Neural crest cell (in vitro differentiated cells): ENCODE measurements around the gene UNC13B. TPM values are rescaled to one million over a fixed set of nuclear protein-coding genes. Genes with fewer than 3 reads are reported as not detected.
"Not testable (repeated sequence)": the region's sequence is repeated elsewhere in the genome, so short reads cannot be mapped to it uniquely, and the experiment has no call there.

Experiments used
- DNase-seq: peaks from one replicate; pipeline ENCODE4 v3.0.0; 2021; ENCODE audit warnings: low read depth, mixed read lengths, low spot score
- H3K27ac Mint-ChIP-seq: one replicate; pipeline ENCODE4 v1.8.0; 2021; ENCODE audit warnings: mild to moderate bottlenecking, mixed read lengths; ENCODE audit not compliant: unreplicated experiment
- H3K27me3 Mint-ChIP-seq: 2 replicates; pipeline ENCODE4 v1.8.0; 2021; ENCODE audit warnings: low read depth, mild to moderate bottlenecking, mixed read lengths
- H3K36me3 Mint-ChIP-seq: 2 replicates; pipeline ENCODE4 v1.8.0; 2021; ENCODE audit warnings: low read depth, mild to moderate bottlenecking, mixed read lengths
- H3K4me1 Mint-ChIP-seq: 2 replicates; pipeline ENCODE4 v1.8.0; 2021; ENCODE audit warnings: mixed read lengths
- H3K4me3 Mint-ChIP-seq: one replicate; pipeline ENCODE4 v1.8.0; 2021; ENCODE audit warnings: mild to moderate bottlenecking, mixed read lengths
- H3K9me3 Mint-ChIP-seq: 2 replicates; pipeline ENCODE4 v1.8.0; 2021; ENCODE audit warnings: mixed read lengths
- CTCF ChIP-seq: fragments of 200-600 bp; sonication (generic); conservative IDR thresholded peaks from 2 replicates; pipeline ENCODE4 v1.5.0; 2021; ENCODE audit warnings: antibody characterized with exemption, mild to moderate bottlenecking
- total RNA-seq: library from RNA; stranded (reverse); gene quantifications from 2 replicates; pipeline ENCODE4 v1.2.1, GENCODE V29; 2021

UNC13B gene
- total RNA-seq, 1 donor from 2014 or later: 56.9 TPM

GRCh38 chr9:35172878-35173277, 11.1 kb downstream of the UNC13B start:
- peaks cover 22% of the 10 kb centered on the region for H3K4me1 Mint-ChIP-seq
- peaks cover 12% of the 10 kb centered on the region for H3K36me3 Mint-ChIP-seq
- peaks cover 6% of the 10 kb centered on the region for H3K9me3 Mint-ChIP-seq
- peak overlapping the region; percentile 11 for H3K4me3 Mint-ChIP-seq
- no peak for DNase-seq
- H3K27ac Mint-ChIP-seq: peak overlapping the region; percentile 39
- H3K27me3 Mint-ChIP-seq: no peaks in the 10 kb centered on the region
- TF ChIP-seq CTCF: no peak

- H3K27ac Mint-ChIP-seq: no peak overlapping the region
- no peak for DNase-seq
- no peaks in the 10 kb centered on the region for H3K27me3 Mint-ChIP-seq
- TF ChIP-seq CTCF: no peak
- H3K9me3 Mint-ChIP-seq: peaks cover 11% of the 10 kb centered on the region
- H3K4me3 Mint-ChIP-seq: no peak overlapping the region
- peaks cover 21% of the 10 kb centered on the region for H3K36me3 Mint-ChIP-seq
- H3K4me1 Mint-ChIP-seq: peaks cover 6% of the 10 kb centered on the region
Measured at GRCh38 chr9:35177520-35177919, 15.7 kb downstream of the UNC13B start.

GRCh38 chr9:35179347-35180280, 17.8 kb downstream of the UNC13B start:
- Mint-ChIP-seq H3K4me3 (no peak overlapping the region), H3K27me3 (no peaks in the 10 kb centered on the region), H3K4me1 (no peaks in the 10 kb centered on the region), H3K9me3 (peaks cover 11% of the 10 kb centered on the region), H3K27ac (no peak overlapping the region), H3K36me3 (peaks cover 21% of the 10 kb centered on the region)
- DNase-seq: no peak
- TF ChIP-seq CTCF: no peak

GRCh38 chr9:35180801-35181200, 19.0 kb downstream of the UNC13B start:
- DNase-seq: no peak
- peaks cover 24% of the 10 kb centered on the region for H3K36me3 Mint-ChIP-seq
- peaks cover 5% of the 10 kb centered on the region for H3K9me3 Mint-ChIP-seq
- TF ChIP-seq CTCF: no peak
- no peaks in the 10 kb centered on the region for H3K27me3 Mint-ChIP-seq
- H3K4me3 Mint-ChIP-seq: no peak overlapping the region
- H3K27ac Mint-ChIP-seq: no peak overlapping the region
- no peaks in the 10 kb centered on the region for H3K4me1 Mint-ChIP-seq

GRCh38 chr9:35182401-35182800, 20.6 kb downstream of the UNC13B start:
- H3K27ac Mint-ChIP-seq, H3K27me3 Mint-ChIP-seq, DNase-seq, H3K4me3 Mint-ChIP-seq, H3K4me1 Mint-ChIP-seq: not testable (repeated sequence)
- H3K9me3 Mint-ChIP-seq: peaks cover 13% of the 10 kb centered on the region
- peaks cover 35% of the 10 kb centered on the region for H3K36me3 Mint-ChIP-seq

- not testable (repeated sequence) for H3K4me1 Mint-ChIP-seq, H3K27me3 Mint-ChIP-seq, H3K4me3 Mint-ChIP-seq, DNase-seq, H3K27ac Mint-ChIP-seq
- H3K9me3 Mint-ChIP-seq: peaks cover 13% of the 10 kb centered on the region
- H3K36me3 Mint-ChIP-seq: peaks cover 29% of the 10 kb centered on the region
Measured at GRCh38 chr9:35182996-35183754, 21.4 kb downstream of the UNC13B start.

DNA sequence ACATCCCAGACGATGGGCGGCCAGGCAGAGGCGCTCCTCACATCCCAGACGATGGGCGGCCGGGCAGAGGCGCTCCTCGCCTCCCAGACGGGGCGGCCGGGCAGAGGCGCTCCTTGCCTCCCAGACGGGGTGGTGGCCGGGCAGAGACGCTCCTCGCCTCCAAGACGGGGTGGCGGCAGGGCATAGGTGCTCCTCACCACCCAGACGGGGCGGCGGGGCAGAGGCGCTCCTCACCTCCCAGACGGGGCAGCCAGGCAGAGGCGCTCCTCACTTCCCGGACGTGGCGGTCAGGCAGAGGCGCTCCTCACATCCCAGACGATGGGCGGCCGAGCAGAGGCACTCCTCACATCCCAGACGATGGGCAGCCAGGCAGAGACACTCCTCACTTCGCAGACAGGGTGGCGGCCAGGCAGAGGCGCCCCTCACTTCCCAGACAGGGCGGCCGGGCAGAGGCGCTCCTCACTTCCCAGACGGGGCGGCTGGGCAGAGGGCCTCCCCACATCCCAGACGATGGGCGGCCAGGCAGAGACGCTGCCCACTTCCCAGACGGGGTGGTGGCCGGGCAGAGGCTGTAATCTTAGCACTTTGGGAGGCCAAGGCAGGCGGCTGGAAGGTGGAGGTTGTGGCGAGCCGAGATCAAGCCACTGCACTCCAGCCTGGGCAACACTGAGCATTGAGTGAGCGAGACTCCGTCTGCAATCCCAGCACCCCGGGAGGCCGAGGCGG, 22.1 kb downstream of the UNC13B start:
- H3K4me3 Mint-ChIP-seq, DNase-seq, H3K27ac Mint-ChIP-seq, H3K27me3 Mint-ChIP-seq, H3K4me1 Mint-ChIP-seq: not testable (repeated sequence)
- Mint-ChIP-seq H3K36me3 (peaks cover 33% of the 10 kb centered on the region), H3K9me3 (peaks cover 16% of the 10 kb centered on the region)
